KG1 (cell line): ENCODE results near the gene NAV3.

ENCODE experiments used
- DNase-seq: peaks from one replicate; lab custom pipeline; 2025; lab: John Stamatoyannopoulos, UW

The NAV3 gene

DNA sequence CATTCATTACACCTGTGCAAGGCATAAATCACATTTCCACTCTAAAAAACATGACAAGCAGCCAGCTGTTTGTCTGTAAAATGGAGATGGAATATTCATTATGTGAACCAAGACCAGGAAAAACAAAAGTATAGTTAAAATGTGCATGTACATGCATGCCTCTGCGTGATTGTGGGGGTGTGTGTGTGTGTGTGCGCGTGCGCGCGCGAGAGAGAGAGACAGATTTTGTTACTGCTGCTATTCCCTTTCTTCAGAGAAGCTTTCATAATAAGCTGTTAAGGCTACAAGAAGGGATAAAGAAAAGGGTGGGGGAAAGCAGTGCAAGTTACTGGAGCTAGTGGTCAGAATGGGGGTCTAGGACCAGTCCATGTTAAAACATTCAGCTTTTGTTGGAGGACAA lies 430.3 kb downstream of the NAV3 start:
- no peak for DNase-seq

DNA sequence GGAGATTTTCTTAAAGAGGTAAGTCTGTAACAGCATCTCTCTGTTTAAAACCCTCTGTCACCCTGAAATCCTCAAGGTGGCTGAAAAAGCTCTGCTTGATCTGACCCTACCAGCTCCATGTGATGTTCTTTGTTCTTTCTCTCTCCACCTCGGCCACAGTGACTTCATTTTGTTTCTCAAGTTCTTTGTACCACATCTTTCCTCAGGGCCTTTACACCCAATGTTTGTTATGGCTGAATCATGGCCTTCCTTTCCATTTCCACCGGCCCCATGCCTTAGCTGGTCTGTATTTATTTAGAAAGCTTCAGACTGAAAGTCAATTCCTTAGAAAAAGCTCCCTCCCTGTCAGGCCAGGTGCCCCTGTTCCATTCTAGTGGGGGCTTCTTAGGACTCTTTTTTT lies 431.2 kb downstream of the NAV3 start:
- DNase-seq, result no peak
